ENCODE data around the gene TUBA1C.

DNA sequence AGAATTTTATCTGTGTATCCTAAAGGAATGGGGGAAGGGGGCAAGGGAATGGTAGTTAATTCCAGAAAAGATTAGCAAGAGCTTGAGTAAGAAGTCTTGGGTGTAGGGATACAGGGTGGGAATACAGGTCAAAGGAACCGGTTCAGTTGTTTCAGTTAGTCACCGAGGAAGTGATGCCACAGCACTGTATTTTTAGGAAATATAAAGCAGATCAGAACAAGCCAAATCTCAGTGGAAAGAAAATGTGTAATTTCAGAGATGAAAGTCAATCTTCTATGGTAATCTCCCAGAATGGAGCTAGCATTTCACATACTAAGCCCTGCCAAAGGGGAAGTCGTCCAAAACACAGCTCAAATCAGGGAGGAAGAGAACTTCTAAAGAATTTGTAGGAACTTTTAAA is 4.7 kb upstream of the TUBA1C start:
- TF ChIP-seq, protein P1, sequence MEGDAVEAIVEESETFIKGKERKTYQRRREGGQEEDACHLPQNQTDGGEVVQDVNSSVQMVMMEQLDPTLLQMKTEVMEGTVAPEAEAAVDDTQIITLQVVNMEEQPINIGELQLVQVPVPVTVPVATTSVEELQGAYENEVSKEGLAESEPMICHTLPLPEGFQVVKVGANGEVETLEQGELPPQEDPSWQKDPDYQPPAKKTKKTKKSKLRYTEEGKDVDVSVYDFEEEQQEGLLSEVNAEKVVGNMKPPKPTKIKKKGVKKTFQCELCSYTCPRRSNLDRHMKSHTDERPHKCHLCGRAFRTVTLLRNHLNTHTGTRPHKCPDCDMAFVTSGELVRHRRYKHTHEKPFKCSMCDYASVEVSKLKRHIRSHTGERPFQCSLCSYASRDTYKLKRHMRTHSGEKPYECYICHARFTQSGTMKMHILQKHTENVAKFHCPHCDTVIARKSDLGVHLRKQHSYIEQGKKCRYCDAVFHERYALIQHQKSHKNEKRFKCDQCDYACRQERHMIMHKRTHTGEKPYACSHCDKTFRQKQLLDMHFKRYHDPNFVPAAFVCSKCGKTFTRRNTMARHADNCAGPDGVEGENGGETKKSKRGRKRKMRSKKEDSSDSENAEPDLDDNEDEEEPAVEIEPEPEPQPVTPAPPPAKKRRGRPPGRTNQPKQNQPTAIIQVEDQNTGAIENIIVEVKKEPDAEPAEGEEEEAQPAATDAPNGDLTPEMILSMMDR (conservative IDR thresholded peaks at IDR 0.05): no peak
- TF ChIP-seq ZFX (IDR thresholded peaks at IDR 0.05): no peak

Measured in C4-2B (cell line).